ENCODE data around the gene ABCC5.

- TF ChIP-seq, protein P1, sequence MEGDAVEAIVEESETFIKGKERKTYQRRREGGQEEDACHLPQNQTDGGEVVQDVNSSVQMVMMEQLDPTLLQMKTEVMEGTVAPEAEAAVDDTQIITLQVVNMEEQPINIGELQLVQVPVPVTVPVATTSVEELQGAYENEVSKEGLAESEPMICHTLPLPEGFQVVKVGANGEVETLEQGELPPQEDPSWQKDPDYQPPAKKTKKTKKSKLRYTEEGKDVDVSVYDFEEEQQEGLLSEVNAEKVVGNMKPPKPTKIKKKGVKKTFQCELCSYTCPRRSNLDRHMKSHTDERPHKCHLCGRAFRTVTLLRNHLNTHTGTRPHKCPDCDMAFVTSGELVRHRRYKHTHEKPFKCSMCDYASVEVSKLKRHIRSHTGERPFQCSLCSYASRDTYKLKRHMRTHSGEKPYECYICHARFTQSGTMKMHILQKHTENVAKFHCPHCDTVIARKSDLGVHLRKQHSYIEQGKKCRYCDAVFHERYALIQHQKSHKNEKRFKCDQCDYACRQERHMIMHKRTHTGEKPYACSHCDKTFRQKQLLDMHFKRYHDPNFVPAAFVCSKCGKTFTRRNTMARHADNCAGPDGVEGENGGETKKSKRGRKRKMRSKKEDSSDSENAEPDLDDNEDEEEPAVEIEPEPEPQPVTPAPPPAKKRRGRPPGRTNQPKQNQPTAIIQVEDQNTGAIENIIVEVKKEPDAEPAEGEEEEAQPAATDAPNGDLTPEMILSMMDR (IDR thresholded peaks at IDR 0.05), result no peak
- TF ChIP-seq EP300 (IDR thresholded peaks at IDR 0.05) (no peak), POLR2A (IDR thresholded peaks at IDR 0.05) (no peak)
These were observed 146.1 kb downstream of the ABCC5 start for GRCh38 chr3:183871541-183871940.
